Naive thymus-derived CD4-positive, alpha-beta T cell (primary cell): ENCODE data around the gene NCK1. TPM values are rescaled to one million over a fixed set of nuclear protein-coding genes. Genes with fewer than 3 reads are reported as not detected.

ENCODE experiments used
- ATAC-seq: fragments of 150-1000 bp; cut with Tn5 transposase; 2 replicates; pipeline ENCODE4 v1.10.0; 2021; ENCODE audit warnings: mild to moderate bottlenecking, moderate library complexity
- CTCF ChIA-PET: fragments of 350-600 bp; sonication (Branson Sonifier 250); formaldehyde crosslinking; loops from one replicate; lab custom pipeline; 2021; ENCODE audit warnings: antibody characterized with exemption; lab: Charles Lee
- POLR2A ChIA-PET: fragments of 350-600 bp; sonication (Branson Sonifier 250); formaldehyde crosslinking; loops from one replicate; lab custom pipeline; 2021; ENCODE audit warnings: antibody characterized with exemption, inconsistent platforms; lab: Charles Lee
- DNase-seq, 9 donors: peaks; one replicate each; pipeline versions ENCODE4 v3.0.0 to v3.0.0-alpha.2; 2020 to 2022; ENCODE audit warnings: mixed read lengths in 1 of 9
- H3K27ac ChIP-seq: one replicate; pipeline ENCODE4 v1.7.0; 2013; ENCODE audit warnings: mild to moderate bottlenecking, low read depth, low read length, moderate library complexity
- H3K27me3 ChIP-seq, 2 donors: one replicate each; pipeline ENCODE4 v1.7.0; 2013; ENCODE audit warnings: low read length in 2 of 2, mild to moderate bottlenecking in 2 of 2, moderate library complexity in 2 of 2; ENCODE audit not compliant: control insufficient read depth in 2 of 2, insufficient read depth in 2 of 2
- H3K36me3 ChIP-seq, 3 experiments: 1 replicate in 2 of 3; 2 replicates in 1 of 3; pipeline ENCODE4 v1.7.0; 2013; ENCODE audit warnings: low read length in 3 of 3, mild to moderate bottlenecking in 3 of 3, moderate library complexity in 1 of 3; ENCODE audit not compliant: insufficient read depth in 3 of 3, control insufficient read depth in 2 of 3
- H3K4me1 ChIP-seq, 2 donors: one replicate each; pipeline ENCODE4 v1.7.0; 2013; ENCODE audit warnings: low read length in 2 of 2, mild to moderate bottlenecking in 2 of 2, moderate library complexity in 1 of 2; ENCODE audit not compliant: control insufficient read depth in 2 of 2, insufficient read depth in 2 of 2
- H3K4me3 ChIP-seq: 2 replicates; pipeline ENCODE4 v1.7.0; 2013; ENCODE audit warnings: mild to moderate bottlenecking, low read length
- H3K9me3 ChIP-seq, 3 experiments: 1 replicate in 2 of 3; 2 replicates in 1 of 3; pipeline ENCODE4 v1.7.0; 2013; ENCODE audit warnings: low read length in 3 of 3; ENCODE audit not compliant: control insufficient read depth in 2 of 3
- H3K27ac Mint-ChIP-seq, 9 donors: one replicate each; pipeline ENCODE4 v1.8.0; 2020 to 2022; ENCODE audit warnings: mixed read lengths in 9 of 9, mild to moderate bottlenecking in 8 of 9, moderate library complexity in 5 of 9, inconsistent platforms in 2 of 9
- H3K27me3 Mint-ChIP-seq, 5 donors: one replicate each; pipeline ENCODE4 v1.8.0; 2021 to 2022; ENCODE audit warnings: mixed read lengths in 5 of 5, mild to moderate bottlenecking in 1 of 5
- H3K36me3 Mint-ChIP-seq, 5 donors: one replicate each; pipeline ENCODE4 v1.8.0; 2020 to 2022; ENCODE audit warnings: mixed read lengths in 5 of 5, mild to moderate bottlenecking in 3 of 5, inconsistent platforms in 1 of 5
- H3K4me1 Mint-ChIP-seq, 7 donors: one replicate each; pipeline ENCODE4 v1.8.0; 2020 to 2022; ENCODE audit warnings: mixed read lengths in 7 of 7, mild to moderate bottlenecking in 3 of 7, inconsistent platforms in 1 of 7
- H3K4me3 Mint-ChIP-seq, 10 donors: one replicate each; pipeline ENCODE4 v1.8.0; 2020 to 2022; ENCODE audit warnings: mild to moderate bottlenecking in 10 of 10, mixed read lengths in 10 of 10, moderate library complexity in 6 of 10, inconsistent platforms in 2 of 10
- H3K9me3 Mint-ChIP-seq, 11 donors: one replicate each; pipeline ENCODE4 v1.8.0; 2020 to 2022; ENCODE audit warnings: mixed read lengths in 11 of 11, mild to moderate bottlenecking in 4 of 11, inconsistent platforms in 1 of 11, moderate library complexity in 1 of 11
- intact Hi-C, 2 donors: fragments of 100-400 bp; cut with micrococcal nuclease; formaldehyde crosslinking; loops; one replicate each; pipeline ENCODE4 v1.15.1; 2023
- polyA plus RNA-seq, 2 donors: library from polyadenylated mRNA; unstranded; fragments of 300-500 nt; fragmentation: Illumina TruSeq; gene quantifications; one replicate each; pipeline ENCODE4 v1.2.3, GENCODE V29; 2021
- total RNA-seq, 6 experiments: library from RNA in 5 of 6; stranded (reverse) in 5 of 6; gene quantifications; 1 replicate in 5 of 6; 2 replicates in 1 of 6; pipeline ENCODE4 v1.2.3 and lab custom pipeline; 2021 to 2026

NCK1 gene
- total and polyA plus RNA-seq, 7 experiments from 2014 or later = 39.1 to 59.6 (median 47.3) TPM

GRCh38 chr3:136937851-136938250, 75.8 kb downstream of the NCK1 start:
- no peak overlapping the region for H3K4me3 ChIP-seq
- peaks cover 15 to 35% of the 10 kb centered on the region in 2 donors for H3K4me1 ChIP-seq
- ChIA-PET CTCF (no interaction called here), POLR2A (interaction anchor here (1.5 kb wide), 1 partner anchor 10 kb away, joined by 3 read pairs; no protein-coding TSS in a partner anchor)
- H3K27ac ChIP-seq = no peak overlapping the region
- Mint-ChIP-seq H3K4me1 (peaks cover 43 to 82% (median 69%) of the 10 kb centered on the region in 7 donors), H3K27ac (no peak overlapping the region), H3K27me3 (no peaks in the 10 kb centered on the region), H3K9me3 (peaks cover 0 to 13% (median 0%) of the 10 kb centered on the region in 11 donors), H3K36me3 (peaks cover 17 to 50% (median 40%) of the 10 kb centered on the region in 5 donors), H3K4me3 (peak overlapping the region in 2 of 10 donors; percentile 2 to 66)
- no peaks in the 10 kb centered on the region for H3K27me3 ChIP-seq
- H3K9me3 ChIP-seq = no peaks in the 10 kb centered on the region
- intact Hi-C loops = loop anchor here (2.0 to 5.0 kb wide), 3 partner anchors 19 to 185 kb away; partner anchors contain the start of genes NCK1 (in 2 of the 2) and STAG1 (in 1 of the 2)
- H3K36me3 ChIP-seq = no peaks in the 10 kb centered on the region
- DNase-seq (no peak), ATAC-seq (no peak)

- ChIA-PET CTCF (no interaction called here), POLR2A (interaction anchor here (1.5 kb wide), 1 partner anchor 9 kb away, joined by 3 read pairs; no protein-coding TSS in a partner anchor)
- intact Hi-C loops = loop anchor here (2.0 to 5.0 kb wide), 3 partner anchors 20 to 186 kb away; partner anchors contain the start of genes NCK1 (in 2 of the 2) and STAG1 (in 1 of the 2)
- Mint-ChIP-seq H3K4me3 (peak overlapping the region in 3 of 10 donors; percentile 2 to 66 (median 16)), H3K27me3 (no peaks in the 10 kb centered on the region), H3K36me3 (peaks cover 14 to 46% (median 36%) of the 10 kb centered on the region in 5 donors), H3K27ac (peak overlapping the region in 1 of 9 donors; percentile 13), H3K4me1 (peaks cover 45 to 82% (median 69%) of the 10 kb centered on the region in 7 donors), H3K9me3 (peaks cover 0 to 13% (median 0%) of the 10 kb centered on the region in 11 donors)
- DNase-seq = no peak
- Histone ChIP-seq H3K27me3 (no peaks in the 10 kb centered on the region), H3K4me1 (peaks cover 10 to 35% of the 10 kb centered on the region in 2 donors), H3K4me3 (no peak overlapping the region), H3K9me3 (no peaks in the 10 kb centered on the region), H3K36me3 (no peaks in the 10 kb centered on the region), H3K27ac (no peak overlapping the region)
- no peak for ATAC-seq
These were observed 76.3 kb downstream of the NCK1 start for GRCh38 chr3:136938334-136938733.

GRCh38 chr3:136939489-136939888, 77.5 kb downstream of the NCK1 start:
- Histone ChIP-seq H3K36me3 (no peaks in the 10 kb centered on the region), H3K4me1 (peaks cover 10 to 38% of the 10 kb centered on the region in 2 donors), H3K27me3 (no peaks in the 10 kb centered on the region), H3K27ac (no peak overlapping the region), H3K4me3 (no peak overlapping the region), H3K9me3 (no peaks in the 10 kb centered on the region)
- DNase-seq (no peak), ATAC-seq (no peak)
- ChIA-PET CTCF (no interaction called here), POLR2A (no interaction called here)
- Mint-ChIP-seq H3K27me3 (no peaks in the 10 kb centered on the region), H3K4me3 (peak overlapping the region in 4 of 10 donors; percentile 12 to 68 (median 47)), H3K27ac (peak overlapping the region in 6 of 9 donors; percentile 10 to 90 (median 24)), H3K4me1 (peaks cover 48 to 87% (median 73%) of the 10 kb centered on the region in 7 donors), H3K9me3 (peaks cover 0 to 13% (median 0%) of the 10 kb centered on the region in 11 donors), H3K36me3 (peaks cover 15 to 43% (median 31%) of the 10 kb centered on the region in 5 donors)
- intact Hi-C loops = loop anchor here (2.0 to 5.0 kb wide), 3 partner anchors 21 to 187 kb away; partner anchors contain the start of genes NCK1 (in 2 of the 2) and STAG1 (in 1 of the 2)

GRCh38 chr3:136942803-136943202, 80.8 kb downstream of the NCK1 start:
- intact Hi-C loops = no loop called here
- H3K27ac Mint-ChIP-seq = peak overlapping the region in 3 of 9 donors; percentile 8 to 66 (median 11)
- POLR2A ChIA-PET = no interaction called here
- peak overlapping the region in 1 of 10 donors; percentile 31 for H3K4me3 Mint-ChIP-seq
- peaks cover 47 to 75% (median 69%) of the 10 kb centered on the region in 7 donors for H3K4me1 Mint-ChIP-seq
- peaks cover 10 to 38% of the 10 kb centered on the region in 2 donors for H3K4me1 ChIP-seq
- DNase-seq (no peak), ATAC-seq (no peak)
- no peaks in the 10 kb centered on the region for H3K9me3 ChIP-seq
- no peaks in the 10 kb centered on the region for H3K27me3 Mint-ChIP-seq
- no peak overlapping the region for H3K4me3 ChIP-seq
- H3K9me3 Mint-ChIP-seq = peaks cover 0 to under 1% (median 0%) of the 10 kb centered on the region in 11 donors
- peaks cover 4 to 37% (median 23%) of the 10 kb centered on the region in 5 donors for H3K36me3 Mint-ChIP-seq
- peaks cover 0 to 12% (median 3%) of the 10 kb centered on the region in 3 experiments for H3K36me3 ChIP-seq
- no peak overlapping the region for H3K27ac ChIP-seq
- CTCF ChIA-PET = interaction anchor here (1.2 kb wide), 1 partner anchor 71 kb away, joined by 3 read pairs; no protein-coding TSS in a partner anchor
- H3K27me3 ChIP-seq = no peaks in the 10 kb centered on the region

GRCh38 chr3:136943436-136943835, 81.4 kb downstream of the NCK1 start:
- peaks cover 0 to 15% (median 3%) of the 10 kb centered on the region in 3 experiments for H3K36me3 ChIP-seq
- DNase-seq = no peak
- ChIA-PET CTCF (no interaction called here), POLR2A (no interaction called here)
- peaks cover 3 to 39% (median 22%) of the 10 kb centered on the region in 5 donors for H3K36me3 Mint-ChIP-seq
- no peak for ATAC-seq
- intact Hi-C loops = no loop called here
- no peaks in the 10 kb centered on the region for H3K27me3 ChIP-seq
- H3K4me3 Mint-ChIP-seq = no peak overlapping the region
- no peak overlapping the region for H3K4me3 ChIP-seq
- H3K4me1 ChIP-seq = peaks cover 8 to 34% of the 10 kb centered on the region in 2 donors
- no peak overlapping the region for H3K27ac ChIP-seq
- H3K9me3 Mint-ChIP-seq = no peaks in the 10 kb centered on the region
- H3K27me3 Mint-ChIP-seq = no peaks in the 10 kb centered on the region
- H3K27ac Mint-ChIP-seq = peak overlapping the region in 7 of 9 donors; percentile 8 to 53 (median 11)
- no peaks in the 10 kb centered on the region for H3K9me3 ChIP-seq
- H3K4me1 Mint-ChIP-seq = peaks cover 42 to 75% (median 65%) of the 10 kb centered on the region in 7 donors

- peaks cover 23 to 48% (median 35%) of the 10 kb centered on the region in 7 donors for H3K4me1 Mint-ChIP-seq
- H3K9me3 Mint-ChIP-seq = no peaks in the 10 kb centered on the region
- CTCF ChIA-PET = no interaction called here
- Histone ChIP-seq H3K27me3 (no peaks in the 10 kb centered on the region), H3K27ac (no peak overlapping the region), H3K4me1 (peaks cover 0 to 15% of the 10 kb centered on the region in 2 donors), H3K4me3 (no peak overlapping the region), H3K9me3 (no peaks in the 10 kb centered on the region), H3K36me3 (peaks cover 0 to 15% (median 3%) of the 10 kb centered on the region in 3 experiments)
- peak overlapping the region in 1 of 9 donors; percentile 15 for H3K27ac Mint-ChIP-seq
- POLR2A ChIA-PET = interaction anchor here (1.4 kb wide), 1 partner anchor 9 kb away, joined by 3 read pairs; no protein-coding TSS in a partner anchor
- intact Hi-C loops = no loop called here
- no peak overlapping the region for H3K4me3 Mint-ChIP-seq
- H3K36me3 Mint-ChIP-seq = peaks cover 3 to 39% (median 22%) of the 10 kb centered on the region in 5 donors
- ATAC-seq (no peak), DNase-seq (no peak)
- H3K27me3 Mint-ChIP-seq = no peaks in the 10 kb centered on the region
These were observed 85.0 kb downstream of the NCK1 start for GRCh38 chr3:136946978-136947377.
